NCI-H748 treated with DMSO at 0.1 percent for 48 hours (cell line): Measurements from ENCODE around the gene FUT2.

Experiments used
- DNase-seq: peaks from one replicate; lab custom pipeline; 2025; lab: John Stamatoyannopoulos, UW

FUT2 gene

DNA sequence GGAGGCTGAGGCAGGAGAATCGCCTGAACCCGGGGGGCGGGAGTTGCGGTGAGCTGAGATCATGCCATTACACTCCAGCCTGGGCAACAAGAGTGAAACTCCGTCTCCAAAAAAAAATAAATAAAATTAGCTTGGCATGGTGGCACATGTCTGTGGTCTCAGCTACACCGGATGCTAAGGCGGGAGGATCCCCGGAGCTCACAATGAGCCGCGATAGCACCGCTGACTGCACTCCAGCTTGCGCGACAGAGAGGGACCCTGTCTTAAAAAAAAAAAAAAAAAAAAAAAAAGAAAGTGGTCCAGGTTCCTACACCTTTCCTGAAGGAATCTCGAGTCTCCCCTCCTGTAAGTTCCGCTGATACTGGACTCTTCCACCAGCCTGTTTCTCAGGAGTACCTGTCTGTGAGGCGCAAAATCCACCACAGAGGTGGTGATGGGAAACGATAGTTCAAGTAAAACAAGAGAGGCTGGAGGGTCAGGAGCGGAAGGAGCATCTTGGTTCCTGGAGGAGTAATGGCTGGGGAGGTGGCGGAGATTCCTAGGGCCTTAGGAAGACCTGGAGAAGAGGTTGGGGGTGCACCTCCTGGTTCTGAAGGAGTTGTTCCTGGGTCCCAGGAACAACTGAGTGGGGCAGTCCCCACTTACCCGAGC, 56.2 kb downstream of the FUT2 start:
- DNase-seq = no peak

DNA sequence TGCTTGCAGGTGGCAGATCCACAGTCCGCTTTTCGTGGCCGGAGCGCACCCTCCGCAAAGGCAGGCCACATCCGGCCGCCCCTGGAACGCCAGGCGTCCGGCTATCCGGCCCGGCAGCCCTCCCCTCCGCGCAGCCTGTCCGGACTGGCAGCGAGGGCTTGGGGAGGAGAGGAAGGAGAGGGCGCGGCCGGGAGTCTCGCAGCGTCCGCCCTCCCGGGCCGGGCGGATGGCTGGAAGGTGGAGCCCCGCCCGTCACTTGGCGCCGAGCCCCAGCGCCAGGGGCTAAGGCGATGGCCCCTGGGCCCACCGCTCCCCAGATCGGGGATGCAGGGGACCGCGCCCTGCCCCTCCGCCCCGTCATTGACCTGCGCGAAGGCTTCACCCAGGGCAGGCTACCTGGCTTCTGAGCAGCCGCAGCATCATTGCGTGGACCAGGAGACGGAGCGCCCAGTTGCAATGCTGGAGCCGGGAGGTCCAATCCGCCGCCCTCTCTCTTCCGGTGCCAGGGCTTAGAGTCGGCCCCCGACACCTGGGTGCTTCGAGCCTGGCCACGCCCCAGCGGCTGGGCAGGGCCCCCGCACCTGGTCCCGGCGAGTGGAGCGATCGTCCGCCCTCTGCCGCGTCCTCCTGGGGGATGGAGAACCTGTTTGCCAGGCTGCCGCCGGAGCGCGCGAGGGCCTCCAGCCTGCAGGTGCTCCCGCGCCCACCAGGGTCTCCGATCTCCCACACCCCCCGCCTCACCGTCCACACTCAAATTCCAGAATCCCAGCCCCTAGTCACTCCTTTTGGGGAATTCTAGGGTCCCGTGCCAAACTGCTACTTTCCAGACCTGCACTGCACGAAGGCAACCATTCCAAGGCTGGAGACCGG, 57.0 kb downstream of the FUT2 start, which contains the start of gene FUT1:
Gene FUT1 (minus strand): TSS at position 146 of the 870 bp plus-strand sequence. CDS start 1,360 bp downstream, outside the sequence.
- DNase-seq = peak; percentile 85

DNA sequence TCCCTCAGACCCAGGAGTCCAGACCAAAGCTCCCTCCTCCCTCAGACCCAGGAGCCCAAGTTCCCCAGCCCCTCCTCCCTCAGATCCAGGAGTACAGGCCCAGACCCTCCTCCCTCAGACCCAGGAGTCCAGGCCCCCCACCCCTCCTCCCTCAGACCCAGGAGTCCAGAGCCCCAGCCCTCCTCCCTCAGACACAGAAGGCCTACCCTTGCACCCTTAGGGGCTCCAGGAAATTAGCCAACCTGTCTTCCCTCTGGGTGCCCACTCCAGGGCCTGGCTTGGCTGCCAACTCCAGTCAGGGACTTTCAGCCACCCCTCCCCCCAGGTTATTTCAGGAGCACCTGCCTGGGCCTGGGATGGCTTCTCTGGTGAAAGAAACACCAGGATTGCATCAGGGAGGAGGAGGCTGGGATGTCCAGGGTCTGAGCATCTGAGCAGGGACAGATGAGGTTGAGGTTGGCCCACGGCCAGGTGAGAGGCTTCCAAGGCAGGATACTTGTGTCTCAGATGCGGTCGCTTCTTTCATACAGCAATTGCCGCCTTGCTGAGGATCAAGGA, 59.4 kb downstream of the FUT2 start, which contains the start of gene FGF21:
Gene FGF21 (plus strand): TSS at position 441 of the 558 bp plus-strand sequence. CDS start 713 bp downstream, outside the sequence.
- DNase-seq = no peak
